ENCODE measurements around the gene NDUFAF7.

DNA sequence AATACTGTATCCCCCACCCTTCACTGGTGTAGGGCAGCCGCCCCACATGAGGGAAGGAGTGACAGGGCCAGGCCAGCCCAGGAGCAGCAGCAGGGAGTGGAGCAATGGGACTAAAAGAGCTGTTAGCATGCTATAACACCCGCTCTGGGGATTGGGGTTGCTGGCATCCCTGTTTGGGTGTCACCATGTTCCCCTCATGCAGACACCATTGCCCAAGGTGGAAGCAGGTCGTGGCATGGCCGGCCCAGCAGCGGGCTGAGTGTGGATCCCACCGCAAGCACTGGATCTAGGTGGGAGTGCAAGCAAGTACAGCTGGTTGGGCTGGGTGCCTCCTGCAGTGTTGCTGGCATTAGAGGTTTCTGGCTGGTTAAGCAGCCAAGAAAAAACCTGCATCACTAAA, 39.7 kb upstream of the NDUFAF7 start:
- TF ChIP-seq, protein P1, sequence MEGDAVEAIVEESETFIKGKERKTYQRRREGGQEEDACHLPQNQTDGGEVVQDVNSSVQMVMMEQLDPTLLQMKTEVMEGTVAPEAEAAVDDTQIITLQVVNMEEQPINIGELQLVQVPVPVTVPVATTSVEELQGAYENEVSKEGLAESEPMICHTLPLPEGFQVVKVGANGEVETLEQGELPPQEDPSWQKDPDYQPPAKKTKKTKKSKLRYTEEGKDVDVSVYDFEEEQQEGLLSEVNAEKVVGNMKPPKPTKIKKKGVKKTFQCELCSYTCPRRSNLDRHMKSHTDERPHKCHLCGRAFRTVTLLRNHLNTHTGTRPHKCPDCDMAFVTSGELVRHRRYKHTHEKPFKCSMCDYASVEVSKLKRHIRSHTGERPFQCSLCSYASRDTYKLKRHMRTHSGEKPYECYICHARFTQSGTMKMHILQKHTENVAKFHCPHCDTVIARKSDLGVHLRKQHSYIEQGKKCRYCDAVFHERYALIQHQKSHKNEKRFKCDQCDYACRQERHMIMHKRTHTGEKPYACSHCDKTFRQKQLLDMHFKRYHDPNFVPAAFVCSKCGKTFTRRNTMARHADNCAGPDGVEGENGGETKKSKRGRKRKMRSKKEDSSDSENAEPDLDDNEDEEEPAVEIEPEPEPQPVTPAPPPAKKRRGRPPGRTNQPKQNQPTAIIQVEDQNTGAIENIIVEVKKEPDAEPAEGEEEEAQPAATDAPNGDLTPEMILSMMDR (IDR thresholded peaks at IDR 0.05): no peak
- TF ChIP-seq POLR2A (IDR thresholded peaks at IDR 0.05): no peak
